Measurements from ENCODE around the gene DNMBP.
A peak's percentile ranks its signal among the peaks of the same experiment; 100 is the strongest.

Gene DNMBP

DNA sequence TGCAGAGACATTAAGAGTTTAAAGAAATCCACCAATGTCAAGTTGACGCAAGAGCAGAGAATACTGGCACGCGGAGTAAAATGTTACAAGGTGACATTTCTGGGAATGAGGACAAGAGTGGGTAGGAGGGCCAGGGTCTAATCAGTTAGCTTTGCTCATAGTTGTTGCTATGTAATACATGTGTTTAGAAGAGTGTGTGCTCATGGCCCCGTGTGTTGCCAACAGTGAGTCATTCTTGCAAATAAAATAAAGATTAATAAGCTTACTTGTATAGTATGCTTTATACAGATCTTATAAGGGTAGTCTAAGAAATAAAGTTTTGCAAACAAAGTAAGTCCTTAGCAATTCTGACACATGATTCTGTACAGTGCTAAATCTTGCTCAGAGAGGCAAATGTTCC lies 64.5 kb downstream of the DNMBP start:
- TF ChIP-seq TAF1 (IDR thresholded peaks at IDR 0.05; ENCODE audit: low read depth): no peak

GRCh38 chr10:99944860-99945259 lies 64.9 kb downstream of the DNMBP start:
- TF ChIP-seq TCF12 (IDR thresholded peaks at IDR 0.05; ENCODE audit: low read depth): no peak
- TF ChIP-seq, protein P1, sequence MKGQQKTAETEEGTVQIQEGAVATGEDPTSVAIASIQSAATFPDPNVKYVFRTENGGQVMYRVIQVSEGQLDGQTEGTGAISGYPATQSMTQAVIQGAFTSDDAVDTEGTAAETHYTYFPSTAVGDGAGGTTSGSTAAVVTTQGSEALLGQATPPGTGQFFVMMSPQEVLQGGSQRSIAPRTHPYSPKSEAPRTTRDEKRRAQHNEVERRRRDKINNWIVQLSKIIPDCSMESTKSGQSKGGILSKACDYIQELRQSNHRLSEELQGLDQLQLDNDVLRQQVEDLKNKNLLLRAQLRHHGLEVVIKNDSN (IDR thresholded peaks at IDR 0.05): no peak
- TF ChIP-seq FOXM1 (IDR thresholded peaks at IDR 0.05; ENCODE audit: borderline replicate concordance, low read depth): no peak
- no peak for TF ChIP-seq ZBTB7A (IDR thresholded peaks at IDR 0.05; ENCODE audit: low read depth)
- no peak for TF ChIP-seq EP300 (IDR thresholded peaks at IDR 0.05; ENCODE audit: borderline replicate concordance)
- no peak for TF ChIP-seq EGR1 (IDR thresholded peaks at IDR 0.05)
- no peak for TF ChIP-seq TEAD4 (IDR thresholded peaks at IDR 0.05)
- no peak for TF ChIP-seq NFIC (IDR thresholded peaks at IDR 0.05)
- TF ChIP-seq CEBPB (IDR thresholded peaks at IDR 0.05): no peak
- TF ChIP-seq, protein P2, sequence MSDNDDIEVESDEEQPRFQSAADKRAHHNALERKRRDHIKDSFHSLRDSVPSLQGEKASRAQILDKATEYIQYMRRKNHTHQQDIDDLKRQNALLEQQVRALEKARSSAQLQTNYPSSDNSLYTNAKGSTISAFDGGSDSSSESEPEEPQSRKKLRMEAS (IDR thresholded peaks at IDR 0.05): no peak
- TF ChIP-seq YY1 (IDR thresholded peaks at IDR 0.05; ENCODE audit: low read depth): no peak
- no peak for TF ChIP-seq CREB1 (IDR thresholded peaks at IDR 0.05; ENCODE audit: low read depth)
- TF ChIP-seq RAD21 (IDR thresholded peaks at IDR 0.05; ENCODE audit: low read depth): no peak
- no peak for TF ChIP-seq TAF1 (IDR thresholded peaks at IDR 0.05; ENCODE audit: low read depth)
- TF ChIP-seq, protein P3, sequence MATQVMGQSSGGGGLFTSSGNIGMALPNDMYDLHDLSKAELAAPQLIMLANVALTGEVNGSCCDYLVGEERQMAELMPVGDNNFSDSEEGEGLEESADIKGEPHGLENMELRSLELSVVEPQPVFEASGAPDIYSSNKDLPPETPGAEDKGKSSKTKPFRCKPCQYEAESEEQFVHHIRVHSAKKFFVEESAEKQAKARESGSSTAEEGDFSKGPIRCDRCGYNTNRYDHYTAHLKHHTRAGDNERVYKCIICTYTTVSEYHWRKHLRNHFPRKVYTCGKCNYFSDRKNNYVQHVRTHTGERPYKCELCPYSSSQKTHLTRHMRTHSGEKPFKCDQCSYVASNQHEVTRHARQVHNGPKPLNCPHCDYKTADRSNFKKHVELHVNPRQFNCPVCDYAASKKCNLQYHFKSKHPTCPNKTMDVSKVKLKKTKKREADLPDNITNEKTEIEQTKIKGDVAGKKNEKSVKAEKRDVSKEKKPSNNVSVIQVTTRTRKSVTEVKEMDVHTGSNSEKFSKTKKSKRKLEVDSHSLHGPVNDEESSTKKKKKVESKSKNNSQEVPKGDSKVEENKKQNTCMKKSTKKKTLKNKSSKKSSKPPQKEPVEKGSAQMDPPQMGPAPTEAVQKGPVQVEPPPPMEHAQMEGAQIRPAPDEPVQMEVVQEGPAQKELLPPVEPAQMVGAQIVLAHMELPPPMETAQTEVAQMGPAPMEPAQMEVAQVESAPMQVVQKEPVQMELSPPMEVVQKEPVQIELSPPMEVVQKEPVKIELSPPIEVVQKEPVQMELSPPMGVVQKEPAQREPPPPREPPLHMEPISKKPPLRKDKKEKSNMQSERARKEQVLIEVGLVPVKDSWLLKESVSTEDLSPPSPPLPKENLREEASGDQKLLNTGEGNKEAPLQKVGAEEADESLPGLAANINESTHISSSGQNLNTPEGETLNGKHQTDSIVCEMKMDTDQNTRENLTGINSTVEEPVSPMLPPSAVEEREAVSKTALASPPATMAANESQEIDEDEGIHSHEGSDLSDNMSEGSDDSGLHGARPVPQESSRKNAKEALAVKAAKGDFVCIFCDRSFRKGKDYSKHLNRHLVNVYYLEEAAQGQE (IDR thresholded peaks at IDR 0.05; ENCODE audit: low read depth): no peak

DNA sequence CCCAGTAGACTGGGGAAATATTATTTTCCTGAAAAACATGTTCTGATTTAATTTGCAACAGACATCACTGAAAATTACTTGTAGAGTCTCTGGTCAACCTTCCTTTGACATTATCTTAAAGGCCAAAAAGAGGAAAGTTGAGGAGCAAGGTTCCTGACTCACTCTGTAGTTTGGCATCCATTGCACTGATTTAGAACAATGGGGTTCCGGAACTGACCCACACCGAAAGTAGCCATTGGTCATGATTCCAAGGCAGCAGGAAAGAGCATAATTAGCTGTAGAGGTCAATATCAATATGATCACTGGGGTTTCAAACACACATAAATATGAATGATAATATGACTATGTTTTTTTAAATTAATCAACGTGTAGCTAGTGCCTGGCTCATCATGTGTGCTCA lies 65.8 kb downstream of the DNMBP start:
- TF ChIP-seq TCF12 (IDR thresholded peaks at IDR 0.05; ENCODE audit: low read depth): no peak
- no peak for TF ChIP-seq EP300 (IDR thresholded peaks at IDR 0.05; ENCODE audit: borderline replicate concordance)
- TF ChIP-seq YY1 (IDR thresholded peaks at IDR 0.05; ENCODE audit: low read depth): no peak
- TF ChIP-seq CEBPB (IDR thresholded peaks at IDR 0.05): no peak
- no peak for TF ChIP-seq RAD21 (IDR thresholded peaks at IDR 0.05; ENCODE audit: low read depth)
- no peak for TF ChIP-seq EGR1 (IDR thresholded peaks at IDR 0.05)
- TF ChIP-seq FOXM1 (IDR thresholded peaks at IDR 0.05; ENCODE audit: borderline replicate concordance, low read depth): no peak
- TF ChIP-seq, protein P3 (IDR thresholded peaks at IDR 0.05; ENCODE audit: low read depth): no peak
- TF ChIP-seq, protein P2 (IDR thresholded peaks at IDR 0.05): no peak
- no peak for TF ChIP-seq NFIC (IDR thresholded peaks at IDR 0.05)
- no peak for TF ChIP-seq TAF1 (IDR thresholded peaks at IDR 0.05; ENCODE audit: low read depth)
- no peak for TF ChIP-seq ZBTB7A (IDR thresholded peaks at IDR 0.05; ENCODE audit: low read depth)
- TF ChIP-seq CREB1 (IDR thresholded peaks at IDR 0.05; ENCODE audit: low read depth): no peak
- no peak for TF ChIP-seq TEAD4 (IDR thresholded peaks at IDR 0.05)
- TF ChIP-seq, protein P1 (IDR thresholded peaks at IDR 0.05): no peak

DNA sequence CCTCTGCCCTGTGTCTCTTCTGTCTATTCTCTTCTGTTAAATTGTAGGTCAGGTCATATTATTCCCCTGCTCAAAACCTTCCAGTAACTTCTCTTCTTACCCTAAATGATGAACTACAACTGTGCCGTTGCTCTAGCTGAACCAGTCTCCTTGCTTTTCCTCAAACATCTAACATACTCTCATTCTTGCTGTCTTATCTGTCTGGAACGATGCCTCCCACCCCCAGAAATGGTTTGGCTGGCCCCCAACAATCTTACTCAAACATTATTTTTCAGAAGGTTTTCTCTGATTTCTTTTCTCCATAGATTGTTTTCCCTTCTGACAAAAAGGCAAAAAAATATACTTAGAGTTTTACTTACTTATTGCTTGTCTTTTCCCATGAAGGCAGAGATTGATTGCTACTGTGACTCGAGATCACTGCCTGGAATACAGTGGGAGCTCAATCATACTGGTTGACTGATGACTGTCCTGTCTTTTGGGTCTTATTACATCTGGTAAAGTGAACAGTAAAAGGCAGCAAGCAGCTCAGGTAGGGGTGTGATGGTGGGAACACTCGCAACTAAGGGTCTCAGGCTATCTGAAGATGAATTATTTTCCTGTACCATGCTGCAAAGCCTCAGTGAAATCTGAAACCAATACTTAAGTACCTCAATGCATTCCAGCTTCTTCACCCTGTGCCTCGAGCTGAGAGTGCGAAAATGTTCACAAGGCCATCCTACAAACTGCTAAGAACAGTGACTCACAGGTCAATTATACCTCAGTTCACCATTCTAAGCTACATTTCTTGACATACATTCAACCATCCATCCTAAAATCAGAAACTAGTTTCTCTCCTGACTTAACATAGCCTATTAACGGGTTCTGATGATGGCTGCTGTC lies 67.6 kb downstream of the DNMBP start:
- peak; percentile 57 for TF ChIP-seq TEAD4 (IDR thresholded peaks at IDR 0.05)
- no peak for TF ChIP-seq CEBPB (IDR thresholded peaks at IDR 0.05)
- TF ChIP-seq, protein P2 (IDR thresholded peaks at IDR 0.05): peak; percentile 38; the same call in 1 of the 2 replicates
- TF ChIP-seq EP300 (IDR thresholded peaks at IDR 0.05; ENCODE audit: borderline replicate concordance): no peak
- no peak for TF ChIP-seq ZBTB7A (IDR thresholded peaks at IDR 0.05; ENCODE audit: low read depth)
- no peak for TF ChIP-seq CREB1 (IDR thresholded peaks at IDR 0.05; ENCODE audit: low read depth)

- TF ChIP-seq EGR1 (IDR thresholded peaks at IDR 0.05) (no peak), NFIC (IDR thresholded peaks at IDR 0.05) (no peak), TAF1 (IDR thresholded peaks at IDR 0.05; ENCODE audit: low read depth) (no peak), ZBTB7A (IDR thresholded peaks at IDR 0.05; ENCODE audit: low read depth) (no peak)
- TF ChIP-seq, protein P1 (IDR thresholded peaks at IDR 0.05): no peak
- TF ChIP-seq, protein P2 (IDR thresholded peaks at IDR 0.05): no peak
Observed at GRCh38 chr10:99938563-99938962, 71.2 kb downstream of the DNMBP start.

Measured in Ishikawa (cell line).